A204.1 (cell line): ENCODE results near the gene AOAH.

ENCODE experiments used
- FAIRE-seq: peaks from 2 replicates; lab custom pipeline; 2012; peaks lifted over from hg19 to GRCh38; lab: Jason Lieb, UNC

The AOAH gene

DNA sequence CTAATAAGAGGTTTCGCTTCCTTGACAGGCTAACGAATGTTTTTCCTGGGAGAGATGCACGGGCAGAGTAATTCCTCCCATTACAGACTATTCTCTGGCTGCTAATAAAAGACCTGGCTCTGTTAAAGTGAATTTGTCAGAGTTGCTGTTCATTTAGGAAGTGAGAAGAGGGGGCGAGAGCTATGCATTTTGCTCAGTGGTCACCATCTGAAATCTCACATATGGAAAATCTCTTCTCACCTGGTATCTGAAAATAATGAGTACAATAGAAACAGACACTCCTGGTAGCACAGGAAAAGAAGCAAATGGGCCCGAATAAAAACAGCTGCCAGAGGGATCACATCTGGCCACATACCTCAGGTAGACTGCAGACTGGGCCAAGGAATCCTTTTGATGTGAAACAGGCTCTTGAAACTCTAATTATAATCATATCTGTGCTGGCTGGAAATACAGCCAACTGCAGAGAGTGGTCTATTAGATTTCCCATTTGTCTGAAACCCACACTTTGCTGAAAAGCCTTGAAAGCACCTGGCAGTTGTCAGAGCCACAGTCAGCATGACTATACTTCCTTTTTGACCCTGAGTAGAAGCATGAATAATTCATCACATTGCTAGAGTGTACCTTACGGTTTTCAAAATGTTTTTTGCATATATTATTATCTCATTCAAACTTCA is 33.6 kb downstream of the AOAH start:
- no peak for FAIRE-seq

DNA sequence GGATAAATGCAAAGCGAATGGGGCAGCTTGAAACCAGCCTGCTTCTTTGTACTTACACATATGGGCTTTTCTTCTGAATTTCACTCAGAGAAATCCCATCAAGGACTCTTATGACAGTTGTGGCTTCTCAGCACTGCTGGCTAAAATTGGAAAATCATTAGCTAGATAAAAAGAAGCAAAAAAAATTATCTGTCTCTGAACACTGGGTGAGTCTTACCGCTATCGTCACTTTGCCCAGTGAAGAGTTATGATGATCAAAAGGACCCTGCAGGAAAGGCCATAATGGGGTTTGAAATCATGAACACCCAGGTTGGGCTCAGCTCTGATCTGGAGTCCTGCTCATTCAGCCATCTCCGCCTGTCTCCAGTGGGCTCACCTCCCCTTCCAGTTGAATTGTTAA is 34.3 kb downstream of the AOAH start:
- FAIRE-seq, result no peak

DNA sequence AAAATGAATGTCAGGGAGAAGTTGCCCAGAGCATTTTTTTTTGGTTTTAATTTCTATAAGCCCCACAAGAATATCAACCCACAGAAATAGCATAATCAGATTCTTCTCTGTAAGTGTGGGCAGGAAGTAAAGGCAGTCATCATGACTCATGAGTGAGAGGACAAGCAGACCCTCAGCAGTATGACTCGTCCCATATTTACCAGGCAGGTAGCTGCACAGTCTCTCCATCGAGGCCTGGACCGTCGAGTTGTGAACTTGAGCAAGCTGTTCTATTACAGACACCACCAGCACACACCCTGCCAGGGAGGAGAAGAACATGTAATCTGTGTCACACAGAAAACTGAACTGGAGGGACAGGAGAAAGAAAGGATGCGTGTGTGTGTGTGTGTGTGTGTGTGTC is 37.8 kb downstream of the AOAH start:
- no peak for FAIRE-seq

GRCh38 chr7:36684954-36685353 is 39.3 kb downstream of the AOAH start:
- FAIRE-seq, result no peak

DNA sequence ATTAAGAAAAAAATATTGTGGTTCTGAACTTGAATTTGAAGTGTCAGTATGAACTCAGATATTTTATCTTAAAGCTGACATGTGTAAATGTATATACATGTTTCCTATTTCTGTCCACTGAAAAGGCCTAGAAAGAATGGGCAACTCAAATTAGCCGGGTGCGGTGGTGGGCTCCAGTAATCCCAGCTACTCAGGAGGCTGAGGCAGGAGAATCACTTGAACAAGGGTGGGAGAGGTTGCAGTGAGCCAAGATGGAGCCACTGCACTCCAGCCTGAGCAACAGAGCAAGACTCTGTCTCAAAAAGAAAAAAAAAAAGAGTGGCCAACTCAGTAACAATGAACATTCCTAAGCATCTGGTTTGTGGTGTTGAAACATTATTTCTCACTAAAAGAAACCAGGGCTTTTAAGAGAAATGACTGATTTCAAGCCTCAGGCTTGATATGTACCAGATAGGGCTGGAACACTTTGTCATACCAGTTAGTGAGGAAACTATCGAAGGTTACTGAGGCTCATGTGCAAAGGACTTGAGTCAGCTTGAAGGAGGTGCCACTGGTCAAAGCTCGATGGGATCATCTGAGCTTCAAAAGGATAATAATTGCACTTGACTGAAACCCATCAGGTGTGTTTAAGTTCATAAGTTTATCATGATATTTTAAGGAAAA is 40.5 kb downstream of the AOAH start:
- FAIRE-seq, result no peak

GRCh38 chr7:36683111-36683510 is 41.2 kb downstream of the AOAH start:
- no peak for FAIRE-seq

- FAIRE-seq, result no peak
Observed at GRCh38 chr7:36682102-36682501, 42.2 kb downstream of the AOAH start.

GRCh38 chr7:36677769-36678437 is 46.4 kb downstream of the AOAH start:
- no peak for FAIRE-seq

- no peak for FAIRE-seq
Observed at GRCh38 chr7:36673703-36674102, 50.6 kb downstream of the AOAH start.

DNA sequence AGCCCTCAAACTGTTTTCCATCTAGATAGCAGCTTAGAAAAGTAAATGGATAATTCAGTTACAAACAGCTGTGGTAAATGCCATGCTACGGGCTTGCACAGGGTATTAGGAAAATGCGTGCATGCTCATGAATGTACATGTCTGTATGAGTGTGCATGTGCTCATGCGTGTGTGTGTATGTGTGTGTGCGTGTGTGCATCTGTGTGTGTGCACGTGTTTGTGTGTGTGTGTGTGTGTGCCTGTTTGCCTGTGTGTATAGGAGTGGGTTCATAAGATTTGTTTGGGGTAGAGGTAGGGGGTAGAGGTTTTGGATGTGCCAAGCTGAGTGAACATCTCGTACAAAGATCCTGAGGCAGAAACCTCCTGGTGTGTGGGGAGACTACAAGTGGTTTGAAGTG is 52.9 kb downstream of the AOAH start:
- no peak for FAIRE-seq

GRCh38 chr7:36670585-36671431 is 53.5 kb downstream of the AOAH start:
- no peak for FAIRE-seq

GRCh38 chr7:36668750-36669149 is 55.5 kb downstream of the AOAH start:
- no peak for FAIRE-seq

DNA sequence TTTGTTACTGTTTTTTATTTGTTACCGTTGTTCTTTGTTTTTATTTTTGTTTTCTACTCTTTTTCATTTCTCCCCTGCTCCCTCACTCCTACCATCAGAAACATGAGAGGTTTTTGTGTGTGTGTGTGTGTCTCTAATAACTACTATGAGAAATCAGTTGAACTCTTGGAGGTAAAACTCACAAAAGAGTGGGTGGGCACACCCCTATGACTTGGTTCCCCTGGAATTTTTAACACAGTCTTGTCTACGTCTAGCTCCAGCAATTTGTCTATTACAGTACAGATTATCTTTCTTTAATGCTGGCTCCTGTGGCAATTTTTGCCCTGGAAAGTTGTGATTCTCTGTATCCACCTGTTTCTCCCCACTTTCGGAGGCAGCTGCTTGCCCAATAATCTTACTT is 56.2 kb downstream of the AOAH start:
- no peak for FAIRE-seq

- FAIRE-seq, result no peak
Observed at GRCh38 chr7:36667007-36667745, 57.1 kb downstream of the AOAH start.

DNA sequence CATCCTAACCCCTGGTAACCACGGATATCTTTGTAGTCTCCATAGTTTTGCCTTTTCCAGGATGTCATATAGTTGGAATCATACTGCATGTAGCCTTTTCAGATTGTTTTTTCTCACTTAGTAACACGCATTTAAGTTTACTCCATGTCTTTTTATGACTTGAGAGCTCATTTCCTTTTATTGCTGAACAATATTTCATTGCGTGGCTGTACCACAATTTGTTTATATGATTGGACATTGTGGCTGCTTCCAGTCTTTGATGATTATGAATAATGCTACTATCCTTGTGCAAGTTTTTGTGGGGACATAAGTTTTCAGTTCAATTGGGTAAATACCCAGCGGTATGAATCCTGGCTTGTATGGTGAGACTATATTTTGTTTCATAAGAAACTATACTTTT is 60.8 kb downstream of the AOAH start:
- FAIRE-seq, result no peak

- no peak for FAIRE-seq
Observed at GRCh38 chr7:36661135-36661840, 63.0 kb downstream of the AOAH start.

- no peak for FAIRE-seq
Observed at GRCh38 chr7:36659638-36660341, 64.5 kb downstream of the AOAH start.

- no peak for FAIRE-seq
Observed at GRCh38 chr7:36659172-36659516, 65.2 kb downstream of the AOAH start.

- FAIRE-seq, result no peak
Observed at GRCh38 chr7:36658335-36659171, 65.7 kb downstream of the AOAH start.
